ENCODE data around the gene JAK1.

JAK1 gene

GRCh38 chr1:64892576-64893573 lies 73.5 kb downstream of the JAK1 start:
- no peak for DNase-seq (ENCODE audit: low read depth in 2 of 2)

- no peak for DNase-seq (ENCODE audit: low read depth in 2 of 2)
These were observed 74.9 kb downstream of the JAK1 start for GRCh38 chr1:64891448-64891825.

- DNase-seq (ENCODE audit: low read depth in 2 of 2): no peak
These were observed 75.5 kb downstream of the JAK1 start for GRCh38 chr1:64890699-64891447.

- DNase-seq (ENCODE audit: low read depth in 2 of 2): no peak
These were observed 78.6 kb downstream of the JAK1 start for GRCh38 chr1:64887689-64888217.

- no peak for DNase-seq (ENCODE audit: low read depth in 2 of 2)
These were observed 79.5 kb downstream of the JAK1 start for GRCh38 chr1:64886877-64887276.

GRCh38 chr1:64885648-64886047 lies 80.7 kb downstream of the JAK1 start:
- no peak for DNase-seq (ENCODE audit: low read depth in 2 of 2)

GRCh38 chr1:64884261-64885040 lies 81.9 kb downstream of the JAK1 start:
- no peak for DNase-seq (ENCODE audit: low read depth in 2 of 2)

- no peak for DNase-seq (ENCODE audit: low read depth in 2 of 2)
These were observed 83.6 kb downstream of the JAK1 start for GRCh38 chr1:64882574-64883255.

- DNase-seq (ENCODE audit: low read depth in 2 of 2): no peak
These were observed 85.1 kb downstream of the JAK1 start for GRCh38 chr1:64881281-64881680.

- no peak for DNase-seq (ENCODE audit: low read depth in 2 of 2)
These were observed 85.9 kb downstream of the JAK1 start for GRCh38 chr1:64880449-64880848.

- no peak for DNase-seq (ENCODE audit: low read depth in 2 of 2)
These were observed 87.3 kb downstream of the JAK1 start for GRCh38 chr1:64878931-64879611.

- DNase-seq (ENCODE audit: low read depth in 2 of 2): no peak
These were observed 88.3 kb downstream of the JAK1 start for GRCh38 chr1:64878090-64878489.

GRCh38 chr1:64877598-64877997 lies 88.8 kb downstream of the JAK1 start:
- DNase-seq (ENCODE audit: low read depth in 2 of 2): no peak

GRCh38 chr1:64877151-64877550 lies 89.2 kb downstream of the JAK1 start:
- DNase-seq (ENCODE audit: low read depth in 2 of 2): no peak

GRCh38 chr1:64875606-64876005 lies 90.7 kb downstream of the JAK1 start:
- no peak for DNase-seq (ENCODE audit: low read depth in 2 of 2)

- no peak for DNase-seq (ENCODE audit: low read depth in 2 of 2)
These were observed 91.2 kb downstream of the JAK1 start for GRCh38 chr1:64875101-64875500.

GRCh38 chr1:64874666-64875065 lies 91.7 kb downstream of the JAK1 start:
- DNase-seq (ENCODE audit: low read depth in 2 of 2): no peak

- DNase-seq (ENCODE audit: low read depth in 2 of 2): no peak
These were observed 92.8 kb downstream of the JAK1 start for GRCh38 chr1:64873576-64873975.

- no peak for DNase-seq (ENCODE audit: low read depth in 2 of 2)
These were observed 94.3 kb downstream of the JAK1 start for GRCh38 chr1:64872067-64872466.

GRCh38 chr1:64871256-64871655 lies 95.1 kb downstream of the JAK1 start:
- no peak for DNase-seq (ENCODE audit: low read depth in 2 of 2)

GRCh38 chr1:64867266-64867665 lies 99.1 kb downstream of the JAK1 start:
- DNase-seq (ENCODE audit: low read depth in 2 of 2): no peak
